NOMO-1 (cell line): ENCODE results near the gene BMP7.

Experiments used
- DNase-seq, 2 experiments: peaks; one replicate each; lab custom pipeline; 2025; ENCODE audit not compliant: unreplicated experiment in 2 of 2; lab: John Stamatoyannopoulos, UW

Gene BMP7

GRCh38 chr20:57213924-57214323 is 52.5 kb downstream of the BMP7 start:
- no peak for DNase-seq

- DNase-seq, result no peak
Observed at GRCh38 chr20:57213291-57213690, 53.1 kb downstream of the BMP7 start.

GRCh38 chr20:57212534-57213276 is 53.7 kb downstream of the BMP7 start:
- no peak for DNase-seq

GRCh38 chr20:57211908-57212533 is 54.4 kb downstream of the BMP7 start:
- no peak for DNase-seq

GRCh38 chr20:57211406-57211805 is 55.0 kb downstream of the BMP7 start:
- DNase-seq, result no peak

- DNase-seq, result no peak
Observed at GRCh38 chr20:57210911-57211280, 55.5 kb downstream of the BMP7 start.

- DNase-seq, result no peak
Observed at GRCh38 chr20:57210054-57210910, 56.2 kb downstream of the BMP7 start.

GRCh38 chr20:57209413-57209812 is 57.0 kb downstream of the BMP7 start:
- no peak for DNase-seq

GRCh38 chr20:57208198-57208597 is 58.2 kb downstream of the BMP7 start:
- DNase-seq, result peak in 1 of 2 experiments; percentile 1

- DNase-seq, result no peak
Observed at GRCh38 chr20:57207251-57207650, 59.2 kb downstream of the BMP7 start.

GRCh38 chr20:57205606-57206219 is 60.7 kb downstream of the BMP7 start:
- DNase-seq, result no peak

- DNase-seq, result no peak
Observed at GRCh38 chr20:57203986-57204385, 62.5 kb downstream of the BMP7 start.

GRCh38 chr20:57203204-57203603 is 63.2 kb downstream of the BMP7 start:
- DNase-seq, result no peak

GRCh38 chr20:57202309-57202708 is 64.1 kb downstream of the BMP7 start:
- DNase-seq, result no peak

GRCh38 chr20:57200882-57201695 is 65.4 kb downstream of the BMP7 start:
- no peak for DNase-seq

- no peak for DNase-seq
Observed at GRCh38 chr20:57199656-57200405, 66.6 kb downstream of the BMP7 start.

- DNase-seq, result no peak
Observed at GRCh38 chr20:57198132-57199072, 68.0 kb downstream of the BMP7 start.

GRCh38 chr20:57197352-57198131 is 68.9 kb downstream of the BMP7 start:
- DNase-seq, result no peak
